HG02981 (cell line): ENCODE data around the gene HASPIN.

ENCODE experiments used
- ATAC-seq: cut with Tn5 transposase; IDR thresholded peaks from one replicate; pipeline ENCODE4 v1.9.1; 2021; ENCODE audit warnings: mild to moderate bottlenecking, moderate library complexity; ENCODE audit not compliant: unreplicated experiment

Gene HASPIN

GRCh38 chr17:3762922-3763776, 39.4 kb downstream of the HASPIN start:
- ATAC-seq, result peak; percentile 57

DNA sequence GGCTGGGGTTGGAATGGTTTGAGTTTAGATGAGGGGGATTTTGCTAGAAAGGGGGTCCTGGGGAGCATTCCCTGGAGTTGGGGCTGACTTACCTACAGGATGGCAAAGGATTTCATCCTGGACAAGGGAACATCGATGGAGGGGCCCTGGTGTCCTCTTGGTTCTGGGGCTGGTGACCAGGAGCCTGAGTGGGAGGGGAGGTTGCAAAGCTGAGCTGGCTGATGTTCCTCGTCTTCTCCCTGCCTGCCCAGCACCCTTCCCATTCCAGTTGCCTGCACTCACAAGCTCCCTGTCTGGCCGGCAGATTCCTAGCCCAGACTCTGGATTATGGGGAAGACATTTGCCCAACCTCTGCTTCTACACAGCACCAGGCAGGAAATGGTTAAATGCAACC, 40.1 kb downstream of the HASPIN start:
- ATAC-seq, result no peak

DNA sequence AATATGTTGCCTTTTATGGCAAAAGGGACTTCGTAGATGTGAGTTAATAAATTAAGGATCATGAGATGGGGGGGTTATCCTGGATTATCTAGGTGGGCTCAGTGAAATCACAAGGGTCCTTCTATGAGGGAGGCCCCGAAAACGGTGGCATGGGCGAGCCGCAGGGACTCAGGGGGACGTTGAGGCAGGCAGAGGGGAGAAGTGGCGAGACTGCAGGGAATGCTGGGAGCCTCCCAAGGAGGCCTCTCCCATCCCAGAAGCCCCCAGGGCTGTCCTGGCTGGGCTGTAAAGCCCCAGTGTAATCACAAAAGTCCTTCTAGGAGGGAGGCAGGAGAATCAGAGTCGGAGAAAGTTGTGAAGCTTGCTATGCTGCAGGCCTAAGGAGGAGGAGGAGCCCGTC, 42.3 kb downstream of the HASPIN start:
- ATAC-seq, result no peak

GRCh38 chr17:3766779-3767178, 43.1 kb downstream of the HASPIN start:
- no peak for ATAC-seq

GRCh38 chr17:3768341-3768740, 44.6 kb downstream of the HASPIN start:
- ATAC-seq, result no peak

DNA sequence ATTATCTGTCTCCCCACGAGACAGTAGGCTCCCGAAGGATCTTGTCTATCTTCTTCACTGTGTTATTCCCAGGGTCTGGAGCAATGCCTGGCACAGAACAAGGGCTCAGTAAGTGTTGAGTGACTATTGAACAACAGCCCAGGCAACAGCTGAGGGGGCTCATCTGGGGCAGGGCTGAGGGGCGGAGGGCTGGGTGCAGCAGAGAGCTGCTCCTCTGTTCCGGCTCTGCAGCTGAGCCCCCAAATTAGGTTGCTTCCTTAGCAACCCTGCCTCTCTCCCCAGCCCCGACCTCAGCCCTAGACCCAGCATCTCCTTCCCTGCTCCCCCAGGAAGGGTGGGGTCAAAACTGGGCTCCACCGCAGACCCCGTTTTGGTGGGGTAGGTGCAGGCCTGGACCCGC, 45.1 kb downstream of the HASPIN start:
- no peak for ATAC-seq

DNA sequence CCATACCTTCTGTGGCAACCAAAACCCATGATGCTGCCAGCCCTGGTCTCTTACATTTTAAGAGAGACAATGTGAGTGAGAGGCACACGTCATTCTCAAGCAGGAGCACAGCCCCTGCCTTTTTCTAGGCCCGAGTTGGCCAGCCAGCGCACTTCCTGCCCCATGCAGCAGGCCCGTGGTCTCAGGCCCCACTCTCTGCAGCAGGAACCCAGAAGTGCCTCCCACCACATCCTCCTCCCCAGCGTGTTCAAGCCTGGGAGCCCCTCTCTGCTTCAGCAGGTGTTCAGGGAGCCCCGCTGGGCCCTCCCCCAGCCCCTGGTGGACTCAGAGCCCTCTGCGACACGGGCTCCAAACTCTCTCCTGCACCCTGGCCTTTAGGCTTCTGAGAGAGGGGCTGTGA, 46.8 kb downstream of the HASPIN start:
- no peak for ATAC-seq

DNA sequence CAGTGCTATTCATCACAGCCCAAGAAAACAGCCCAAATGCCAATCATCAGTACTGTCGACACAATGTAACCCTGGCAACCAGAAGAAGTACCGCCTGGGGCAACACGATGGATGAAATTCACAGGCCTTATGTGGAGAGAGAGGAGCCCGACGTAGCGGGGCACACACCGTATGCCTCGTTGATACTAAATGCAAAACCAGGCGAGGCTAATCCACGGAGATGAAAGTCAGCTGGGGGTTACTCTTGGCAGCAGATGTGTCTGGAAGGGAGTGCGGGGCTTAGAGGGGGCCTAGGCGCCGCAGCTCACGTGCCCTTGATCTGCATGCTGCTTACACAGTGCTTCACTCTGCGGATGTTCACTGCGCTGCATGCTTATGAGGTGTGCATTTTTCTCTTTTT, 47.4 kb downstream of the HASPIN start:
- ATAC-seq, result no peak

GRCh38 chr17:3772764-3773163, 49.1 kb downstream of the HASPIN start:
- ATAC-seq, result no peak

DNA sequence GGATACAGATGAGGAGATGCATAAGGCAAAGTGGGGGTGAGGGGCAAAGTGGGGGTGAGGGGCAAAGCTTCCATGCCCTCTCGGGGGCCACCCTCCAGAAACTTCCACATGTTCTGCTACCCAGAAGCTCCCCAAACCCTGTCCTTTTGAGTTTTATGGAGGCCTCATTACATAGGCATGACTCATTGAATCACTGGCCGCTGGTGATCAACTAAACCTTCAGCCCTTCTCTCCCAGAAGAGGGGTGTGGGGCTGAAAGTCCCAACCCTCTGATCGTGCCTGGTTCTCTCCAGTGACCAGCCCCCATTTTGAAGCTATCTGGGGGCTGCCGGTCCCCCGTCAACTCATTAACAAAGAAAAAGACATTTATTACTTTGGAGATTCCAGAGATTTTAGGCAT, 49.8 kb downstream of the HASPIN start:
- ATAC-seq, result no peak

DNA sequence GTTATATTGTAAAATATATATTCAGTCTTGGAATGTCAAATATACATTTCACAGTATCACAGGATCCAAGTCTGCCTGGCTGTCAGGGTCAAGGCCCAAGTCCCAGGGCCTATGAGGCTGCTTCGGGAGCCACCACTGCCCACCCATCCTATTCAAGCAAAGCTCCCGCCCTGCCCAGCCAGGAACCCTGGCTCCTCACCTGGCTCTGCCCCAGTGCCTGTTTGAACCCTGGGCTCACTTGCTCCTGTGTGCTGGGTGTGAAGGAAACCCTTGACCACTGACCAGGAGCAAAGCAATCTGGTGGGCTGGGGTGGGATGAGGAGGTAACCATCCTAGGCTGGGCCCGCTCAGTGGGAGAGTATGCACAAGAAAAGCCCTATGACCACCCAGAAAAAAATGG, 50.3 kb downstream of the HASPIN start:
- ATAC-seq, result no peak
